Left forelimb (tissue), 1 donor: ENCODE results near the gene PLS3.
"Not testable (repeated sequence)": the region's sequence is repeated elsewhere in the genome, so short reads cannot be mapped to it uniquely, and the experiment has no call there.

Source experiments
- DNase-seq: peaks from one replicate; pipeline ENCODE4 v3.0.0-alpha.2; 2018; ENCODE audit warnings: low spot score

PLS3 gene

DNA sequence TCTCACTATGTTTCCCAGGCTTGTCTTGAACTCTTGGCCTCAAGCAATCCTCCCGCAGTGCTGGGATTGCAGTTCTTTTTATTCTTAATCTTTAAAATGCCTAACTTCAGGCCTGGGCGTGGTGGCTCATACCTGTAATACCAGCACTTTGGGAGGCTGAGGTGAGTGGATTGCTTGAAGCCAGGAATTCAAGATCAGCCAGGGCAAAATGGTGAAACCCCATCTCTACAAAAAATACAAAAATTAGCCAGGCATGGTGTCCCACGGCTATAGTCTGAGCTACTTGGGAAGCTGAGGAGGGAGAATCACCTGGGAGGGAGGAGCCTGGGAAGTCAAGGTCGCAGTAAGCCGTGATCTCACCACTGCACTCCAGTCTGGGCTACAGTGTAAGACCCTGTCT is 45.9 kb downstream of the PLS3 start:
- no peak for DNase-seq

DNA sequence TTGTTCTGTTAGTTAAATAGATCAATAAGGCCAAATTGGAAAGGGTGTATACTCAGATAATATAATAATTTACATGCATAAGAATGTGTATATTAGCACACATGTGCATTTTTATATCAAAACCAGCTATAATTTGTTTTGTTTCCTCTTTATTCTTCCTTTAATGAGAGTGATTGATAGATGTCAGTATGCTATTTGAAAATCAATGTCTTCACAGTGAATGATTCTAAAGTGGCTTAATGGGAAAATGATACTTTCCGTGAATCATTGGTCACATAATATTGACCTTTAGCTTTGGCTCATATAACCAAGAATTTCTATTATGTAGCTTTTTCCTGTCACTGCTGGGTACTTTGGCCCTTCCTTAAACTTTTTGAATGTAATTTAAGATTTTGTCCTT is 48.6 kb downstream of the PLS3 start:
- no peak for DNase-seq

DNA sequence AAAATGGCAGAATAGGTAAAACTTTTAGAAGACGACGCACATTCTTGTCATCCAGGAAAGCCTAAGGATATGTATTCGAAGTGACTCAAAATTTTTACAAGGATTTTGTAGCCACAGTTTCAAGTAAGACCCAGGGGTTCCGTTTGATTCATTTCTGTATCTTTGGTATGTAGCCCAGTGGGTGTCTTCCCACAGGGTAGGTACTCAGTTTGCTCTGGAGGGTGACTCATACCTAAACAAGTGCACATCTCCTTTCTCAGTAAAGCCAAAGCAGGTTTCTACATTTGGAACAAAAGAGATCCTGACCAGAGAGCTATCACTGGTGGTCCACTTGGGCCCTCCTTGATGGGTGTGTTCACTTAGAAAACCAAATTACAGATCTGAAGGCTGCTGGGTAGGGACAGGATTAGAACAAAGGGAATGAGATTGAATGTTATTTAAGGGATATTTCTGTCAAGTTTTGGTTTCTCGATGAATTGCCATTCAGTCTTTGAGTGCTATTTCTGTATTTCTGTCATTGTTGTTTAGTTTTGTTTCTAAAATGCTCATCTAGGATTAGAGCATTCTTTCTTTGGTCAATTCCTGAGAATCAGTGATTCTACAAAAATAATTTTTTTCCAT is 56.1 kb downstream of the PLS3 start:
- no peak for DNase-seq

DNA sequence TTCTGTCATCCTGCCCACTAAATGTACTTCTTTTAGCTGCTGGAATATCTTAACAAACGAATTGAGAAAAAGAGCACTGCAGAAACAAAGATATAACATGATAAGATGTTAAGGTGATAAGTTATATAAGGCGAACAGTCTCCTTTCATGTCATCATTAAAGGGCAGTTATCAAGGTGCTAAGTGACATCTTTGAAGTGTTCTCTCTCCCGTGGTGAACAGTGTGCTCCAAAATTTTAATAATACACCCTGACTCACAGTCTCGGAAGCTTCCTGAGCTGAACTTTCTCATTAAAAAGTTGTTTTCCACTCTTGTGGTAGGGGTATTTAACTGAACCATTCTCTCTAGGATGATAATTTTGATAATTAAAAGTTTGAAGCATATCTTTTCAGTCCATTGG is 61.6 kb downstream of the PLS3 start:
- no peak for DNase-seq

DNA sequence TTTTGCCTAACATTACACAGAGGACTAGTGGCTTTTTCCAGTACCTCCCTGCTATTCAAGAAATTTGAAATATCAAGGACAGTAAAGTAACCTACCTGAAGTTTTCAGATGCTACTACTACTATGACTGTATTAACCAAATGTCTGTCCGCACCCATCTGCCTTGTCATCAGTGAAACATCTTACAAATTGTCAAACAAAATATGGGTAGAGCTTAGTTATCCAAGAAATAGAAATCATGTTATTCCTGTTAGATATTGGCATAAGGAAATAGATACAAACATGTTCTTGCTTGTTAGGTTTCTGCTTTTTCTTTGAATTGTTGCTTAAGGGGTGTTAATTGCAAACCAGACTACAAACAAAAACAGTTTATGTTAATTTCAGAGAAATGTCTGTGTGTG is 63.9 kb downstream of the PLS3 start:
- DNase-seq, result no peak

DNA sequence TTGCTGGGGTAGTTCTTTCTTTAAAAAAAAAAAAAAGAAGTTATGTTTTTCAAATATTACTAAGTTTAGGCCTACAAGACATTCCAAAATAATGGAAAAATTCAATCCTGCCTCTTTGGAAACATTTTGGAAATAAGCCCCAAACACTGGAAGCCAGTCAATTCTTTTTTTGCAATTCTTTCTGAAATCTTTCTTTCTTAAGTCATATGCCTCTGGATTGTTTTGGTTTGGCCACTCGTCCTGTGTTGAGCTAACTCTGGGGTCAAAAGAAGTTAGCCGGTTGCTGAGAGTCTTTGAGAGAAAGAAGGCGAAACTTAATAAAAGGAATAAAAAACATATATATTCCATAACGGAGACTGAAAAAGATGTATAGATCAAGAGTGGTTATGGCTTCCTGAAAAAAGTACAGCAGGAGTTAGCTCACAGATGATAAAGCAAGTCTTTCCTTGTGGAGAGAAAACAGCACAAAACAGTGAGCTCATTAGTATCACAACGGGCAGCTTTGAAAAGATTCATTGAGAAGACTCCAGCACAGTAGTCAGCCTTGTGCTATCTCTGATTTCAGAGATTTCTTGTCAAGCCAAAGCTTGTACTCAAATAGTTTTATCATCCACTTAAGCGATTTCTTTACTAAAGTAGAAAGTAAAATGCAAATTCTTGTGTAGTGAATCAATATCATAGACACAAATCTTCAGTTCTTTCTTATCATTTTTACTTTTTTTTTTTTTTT is 64.8 kb downstream of the PLS3 start:
- no peak for DNase-seq

DNA sequence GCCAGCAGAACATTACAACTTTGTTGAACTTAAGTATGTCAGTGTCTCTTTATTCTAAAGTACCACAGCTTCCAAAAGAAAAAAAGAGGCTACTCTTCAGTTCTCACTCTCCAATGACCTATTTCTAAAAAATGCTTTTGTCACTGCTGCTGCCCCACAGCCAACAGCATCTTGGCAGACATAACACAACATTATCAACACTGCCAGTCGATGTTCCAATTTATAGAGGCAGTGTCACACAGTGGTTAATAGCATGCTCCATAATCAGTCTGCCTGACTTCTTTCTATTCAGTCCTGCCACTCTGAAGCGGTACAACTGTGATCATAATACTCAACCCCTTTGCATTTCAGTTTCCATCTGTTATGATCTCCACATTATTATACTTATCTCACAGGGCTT is 69.2 kb downstream of the PLS3 start:
- no peak for DNase-seq

DNA sequence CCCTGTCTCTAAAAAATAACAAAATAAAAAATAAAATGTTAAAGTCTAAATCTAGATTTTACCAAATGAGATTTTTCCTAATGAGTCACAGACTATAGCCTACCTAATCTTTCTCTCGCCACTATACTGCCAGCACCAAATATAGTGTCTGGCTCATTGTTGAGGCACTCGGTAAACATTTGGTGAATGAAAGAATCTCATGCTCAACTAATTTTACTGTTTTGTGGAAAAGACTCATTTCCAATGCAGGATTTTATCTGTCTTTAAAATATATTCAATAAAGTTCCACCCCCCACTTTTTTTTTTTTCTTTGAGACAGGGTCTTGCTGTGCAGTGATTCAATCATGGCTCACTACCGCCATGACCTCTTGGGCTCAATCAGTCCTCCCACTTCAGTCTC is 71.5 kb downstream of the PLS3 start:
- no peak for DNase-seq

DNA sequence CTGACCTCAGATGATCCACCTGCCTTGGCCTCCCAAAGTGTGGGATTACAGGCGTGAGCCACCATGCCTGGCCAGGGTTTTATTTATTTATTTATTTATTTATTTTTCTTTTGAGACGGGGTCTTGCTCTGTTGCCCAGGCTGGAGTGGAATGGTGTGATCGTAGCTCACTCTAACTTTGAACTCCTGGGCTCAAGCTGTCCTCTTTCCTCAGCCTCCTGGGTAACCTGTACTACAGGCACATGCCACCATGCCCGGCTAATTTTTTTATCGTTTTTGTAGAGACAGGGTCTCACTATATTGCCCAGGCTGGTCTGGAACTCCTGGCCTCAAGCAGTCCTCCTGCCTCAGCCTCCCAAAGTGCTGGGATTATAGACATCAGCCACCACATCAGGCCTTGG is 72.4 kb downstream of the PLS3 start:
- not testable (repeated sequence) for DNase-seq

DNA sequence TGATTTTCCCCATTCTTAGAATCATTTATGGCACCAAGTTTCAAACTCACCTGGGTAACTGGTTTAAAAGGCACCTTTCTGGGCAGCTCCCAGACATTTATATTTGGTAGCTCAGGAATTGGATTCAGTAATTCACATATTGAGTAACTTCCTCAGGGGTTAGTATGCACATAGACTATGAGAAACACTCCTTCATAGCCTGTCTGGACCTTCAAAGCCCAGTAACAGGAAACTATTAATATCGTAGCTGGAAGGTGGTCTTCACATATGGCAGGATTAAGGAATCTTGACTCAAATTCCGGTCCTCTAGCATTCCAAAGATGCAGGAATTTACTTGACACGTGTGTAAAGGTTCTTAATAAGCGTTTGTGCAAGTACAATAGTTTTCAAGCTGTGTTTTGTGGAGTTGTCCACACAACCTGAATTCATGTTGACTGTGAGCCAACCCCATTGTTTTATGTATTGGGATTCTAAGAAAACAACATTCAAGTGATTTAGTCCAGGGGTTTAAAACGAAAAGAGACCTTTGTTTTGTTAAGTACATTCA is 78.4 kb downstream of the PLS3 start:
- no peak for DNase-seq

DNA sequence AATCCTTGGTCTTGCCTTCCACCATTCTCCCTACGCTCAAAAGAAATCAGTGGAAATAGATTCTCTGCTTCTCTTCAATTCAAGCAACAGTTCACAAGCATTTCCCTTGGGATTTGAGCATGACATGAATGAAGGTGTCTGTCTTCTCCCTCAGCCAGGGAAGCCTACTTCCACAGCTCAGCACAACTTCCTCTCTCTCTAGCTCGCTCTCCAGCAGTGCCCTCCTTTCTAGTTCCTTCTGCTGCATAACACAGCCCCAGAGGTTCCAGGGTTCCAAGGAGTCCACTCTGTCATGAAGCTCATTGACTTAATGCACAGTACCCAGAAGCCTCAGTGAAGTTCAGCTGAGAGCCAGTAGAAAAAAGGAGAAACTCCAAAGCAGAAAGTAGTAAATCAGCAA is 81.3 kb downstream of the PLS3 start:
- DNase-seq, result no peak

DNA sequence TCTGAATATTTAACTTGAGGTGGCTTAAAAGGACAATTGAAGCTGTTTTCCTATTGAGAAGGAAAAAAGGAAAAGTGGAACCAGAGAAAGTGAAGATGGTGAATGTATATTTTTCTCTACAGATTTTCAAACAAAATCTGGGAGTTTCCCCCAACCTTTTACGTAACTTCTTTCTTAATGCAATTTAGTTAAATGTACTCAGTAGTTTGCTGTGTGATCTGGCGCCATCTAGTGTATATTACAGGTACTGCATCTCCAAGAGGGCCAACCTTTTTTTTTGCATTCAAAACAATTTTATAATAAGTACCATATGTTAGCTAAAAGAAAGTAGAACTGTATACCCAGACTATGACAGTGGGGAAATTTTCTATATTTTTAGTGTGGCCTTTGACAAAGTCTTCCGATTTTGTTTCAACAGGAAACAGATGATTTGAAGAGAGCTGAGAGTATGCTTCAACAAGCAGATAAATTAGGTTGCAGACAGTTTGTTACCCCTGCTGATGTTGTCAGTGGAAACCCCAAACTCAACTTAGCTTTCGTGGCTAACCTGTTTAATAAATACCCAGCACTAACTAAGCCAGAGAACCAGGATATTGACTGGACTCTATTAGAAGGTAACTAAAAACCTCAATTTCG is 82.0 kb downstream of the PLS3 start:
- DNase-seq, result no peak

DNA sequence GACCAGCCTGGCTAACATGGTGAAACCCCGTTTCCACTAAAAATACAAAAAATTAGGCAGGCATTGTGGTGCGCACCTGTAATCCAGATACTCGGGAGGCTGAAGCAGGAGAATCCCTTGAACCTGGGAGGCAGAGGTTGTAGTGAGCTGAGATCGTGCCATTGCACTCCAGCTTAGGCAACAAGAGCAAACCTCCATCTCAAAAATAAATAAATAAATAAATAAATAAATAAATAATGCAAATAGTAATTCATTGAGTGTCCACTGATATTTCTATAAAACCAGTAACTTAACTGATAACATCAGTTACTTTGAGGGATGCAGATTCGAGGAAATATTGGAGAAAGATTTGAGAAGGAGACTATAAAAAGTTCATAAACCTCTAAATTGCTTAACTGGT is 83.4 kb downstream of the PLS3 start:
- DNase-seq, result not testable (repeated sequence)

DNA sequence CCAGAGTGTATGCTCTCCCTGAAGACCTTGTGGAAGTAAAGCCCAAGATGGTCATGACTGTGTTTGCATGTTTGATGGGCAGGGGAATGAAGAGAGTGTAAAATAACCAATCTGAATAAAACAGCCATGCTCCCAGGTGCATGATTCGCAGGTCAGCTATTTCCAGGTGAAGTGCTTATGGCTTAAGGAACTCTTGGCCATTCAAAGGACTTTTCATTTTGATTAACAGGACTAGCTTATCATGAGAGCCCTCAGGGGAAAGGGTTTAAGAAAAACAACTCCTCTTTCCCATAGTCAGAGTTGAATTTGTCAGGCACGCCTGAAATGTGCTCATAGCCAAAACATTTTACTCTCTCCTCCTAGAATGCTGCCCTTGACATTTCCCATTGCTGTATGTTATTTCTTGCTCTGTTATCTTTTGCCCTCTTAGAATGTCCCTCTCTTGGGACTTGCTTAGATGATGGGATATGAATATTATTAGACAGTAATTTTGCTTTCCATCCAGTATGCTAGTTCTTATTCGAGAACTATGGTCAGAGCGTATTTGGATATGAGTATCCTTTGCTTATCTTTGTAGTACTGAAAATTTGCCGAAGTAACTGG is 88.6 kb downstream of the PLS3 start:
- DNase-seq, result no peak

DNA sequence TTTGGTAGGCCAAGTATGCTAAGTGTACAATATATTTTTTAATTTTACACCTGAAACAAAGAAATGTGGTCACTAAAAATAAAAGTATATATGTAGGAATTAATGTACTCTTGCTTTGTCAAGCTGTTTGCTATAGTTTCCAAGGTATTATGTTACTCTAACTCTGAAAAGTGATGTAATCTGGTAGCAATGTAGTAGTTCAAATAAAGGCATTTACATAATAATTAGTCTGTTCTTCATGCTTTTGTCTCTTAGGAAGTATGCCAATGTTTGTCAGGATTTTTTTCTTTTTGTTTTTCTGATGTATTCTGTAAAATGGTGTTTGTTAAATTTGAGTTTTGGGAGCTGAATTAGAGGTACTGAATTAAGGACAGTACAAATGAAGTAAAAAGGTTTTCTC is 89.5 kb downstream of the PLS3 start:
- no peak for DNase-seq

DNA sequence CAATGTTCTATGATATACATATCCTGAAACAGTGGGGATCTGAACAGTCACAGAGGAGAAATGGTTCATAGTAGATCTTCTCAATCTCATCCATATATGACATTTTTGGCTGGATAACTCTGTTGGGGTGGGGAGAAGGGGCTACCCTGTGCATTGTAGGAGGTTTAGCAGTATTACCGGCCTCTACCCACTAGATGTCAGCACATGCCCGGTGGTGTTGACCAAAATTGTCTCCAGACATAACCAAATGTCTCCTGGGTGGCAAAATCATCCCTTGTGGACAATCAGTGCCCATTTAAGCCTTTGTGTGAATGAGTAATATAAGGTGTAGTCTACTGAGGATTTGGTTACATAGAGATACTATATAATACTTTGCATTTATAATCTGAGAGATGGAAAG is 89.9 kb downstream of the PLS3 start:
- no peak for DNase-seq

DNA sequence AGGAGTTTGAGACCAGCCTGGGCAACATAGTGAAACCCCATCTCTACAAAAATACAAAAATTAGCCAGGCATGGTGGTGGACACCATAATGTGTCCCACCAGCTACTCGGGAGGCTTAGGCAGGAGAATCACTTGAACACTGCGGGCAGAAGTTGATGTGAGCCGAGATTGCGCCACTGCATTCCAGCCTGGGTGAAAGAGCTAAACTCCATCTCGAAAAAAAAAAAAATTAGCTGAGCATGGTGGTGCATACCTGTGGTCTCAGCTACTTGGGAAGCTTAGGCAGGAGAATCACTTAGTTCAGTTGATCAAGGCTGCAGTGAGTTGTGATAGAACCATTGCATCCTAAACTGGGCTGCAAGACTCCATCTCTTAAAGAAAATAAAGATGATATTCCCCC is 91.2 kb downstream of the PLS3 start:
- no peak for DNase-seq

DNA sequence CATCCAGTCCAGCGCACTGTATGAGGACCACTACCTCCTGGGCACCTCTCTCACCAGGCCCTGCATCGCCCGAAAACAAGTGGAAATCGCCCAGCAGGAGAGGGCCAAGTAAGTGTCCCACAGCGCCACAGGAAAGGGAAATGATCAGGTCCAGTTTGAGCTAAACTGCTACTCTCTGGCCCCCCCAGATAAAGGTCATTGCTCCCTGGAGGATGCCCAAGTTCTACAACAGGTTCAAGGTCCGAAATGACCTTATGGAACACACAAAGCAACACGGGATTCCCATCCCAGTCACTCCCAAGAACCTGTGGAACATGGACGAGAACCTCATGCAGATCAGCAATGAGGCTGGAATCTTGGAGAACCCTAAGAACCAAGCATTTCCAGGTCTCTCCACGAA is 104.1 kb downstream of the PLS3 start:
- DNase-seq, result no peak

DNA sequence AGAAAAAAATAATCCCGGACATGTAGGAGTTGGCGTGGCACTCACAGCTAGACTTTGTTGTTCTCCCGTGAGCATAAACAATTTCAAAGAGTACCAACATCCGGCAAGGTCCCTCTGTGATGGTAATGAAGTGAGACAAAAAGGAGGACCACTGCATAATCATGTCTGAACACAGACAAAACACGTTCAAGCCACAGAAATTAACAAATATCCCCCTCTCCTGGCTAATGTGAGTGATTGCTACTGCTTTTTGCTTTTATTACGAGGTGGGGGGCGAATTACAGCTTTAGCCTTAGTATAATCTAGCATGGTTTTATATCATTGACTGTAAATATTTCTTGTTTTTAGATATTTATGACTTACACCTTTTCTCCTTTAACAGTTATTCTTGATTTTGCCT is 118.5 kb downstream of the PLS3 start:
- no peak for DNase-seq

DNA sequence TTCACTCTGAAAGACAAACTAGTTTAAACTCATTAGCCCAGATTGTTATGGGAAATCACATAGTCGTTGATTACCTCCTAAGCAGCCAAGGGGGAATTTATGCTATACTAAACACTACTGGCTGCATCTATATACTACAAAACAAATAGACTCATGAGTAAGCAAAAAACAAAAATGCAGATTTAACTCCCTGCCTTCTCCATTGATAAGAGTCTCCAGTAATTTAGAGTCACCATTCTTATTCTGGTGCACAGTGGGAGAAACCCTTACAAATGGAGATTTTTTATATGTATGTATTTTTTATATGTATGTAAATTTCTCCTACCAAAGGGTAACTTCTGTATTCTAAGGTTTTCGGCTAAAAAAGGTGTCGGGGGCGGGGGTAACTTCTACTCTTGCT is 126.6 kb downstream of the PLS3 start:
- DNase-seq, result no peak

DNA sequence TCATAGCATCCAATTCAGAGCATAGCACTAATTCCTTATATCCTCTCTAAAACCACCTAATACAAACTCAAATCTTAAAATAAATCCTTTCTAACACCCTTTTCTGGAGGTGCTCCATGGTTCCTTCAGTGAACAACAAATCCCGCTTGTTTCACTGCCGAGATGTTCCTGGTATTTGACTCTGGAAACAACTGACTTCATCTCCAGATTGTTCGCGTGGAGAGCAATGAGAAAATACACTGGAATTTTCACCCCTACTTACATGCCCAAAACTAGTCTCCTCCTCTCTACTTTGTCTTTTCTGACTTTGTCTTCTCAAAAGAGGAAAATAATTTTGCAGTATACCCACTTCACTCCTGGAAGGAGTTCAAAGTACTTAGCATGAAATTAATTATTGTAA is 129.0 kb downstream of the PLS3 start:
- no peak for DNase-seq

DNA sequence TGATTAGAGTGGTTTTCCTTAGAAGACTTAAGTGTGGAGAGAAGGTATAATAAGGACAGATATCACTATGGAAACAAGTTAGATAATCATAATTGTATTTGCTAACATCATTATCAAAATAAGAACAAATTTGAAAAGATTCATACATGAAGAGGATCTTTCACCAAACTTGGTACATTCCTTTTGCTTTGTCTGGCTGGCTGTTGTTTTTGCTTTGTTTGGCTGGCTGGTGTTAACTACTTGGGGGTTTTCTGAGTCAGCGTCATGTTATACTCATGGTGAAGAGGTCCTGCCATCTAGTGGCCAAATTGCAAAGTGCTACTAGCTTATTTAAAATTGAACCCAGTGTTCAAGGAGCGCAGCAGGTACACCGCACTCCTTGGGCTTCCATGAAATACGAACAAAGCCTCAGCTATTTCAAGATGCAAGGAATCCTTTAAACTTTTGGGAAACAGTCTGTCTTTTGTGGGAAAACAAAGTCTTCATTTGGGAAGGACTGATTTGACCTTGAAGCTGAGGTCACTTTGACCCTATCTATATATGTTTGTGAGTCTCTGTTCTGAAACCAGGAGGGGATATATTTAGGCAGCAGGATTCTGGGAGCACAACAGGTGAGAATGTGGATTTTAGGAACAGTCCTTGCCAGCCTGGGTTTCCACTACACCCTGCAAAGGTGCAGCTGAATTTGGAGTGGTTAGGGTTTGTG is 129.7 kb downstream of the PLS3 start:
- no peak for DNase-seq
